Caco-2 (cell line): ENCODE data around the gene SYT12. TPM values are rescaled to one million over a fixed set of nuclear protein-coding genes. Genes with fewer than 3 reads are reported as not detected.
A peak's percentile ranks its signal among the peaks of the same experiment; 100 is the strongest.

ENCODE experiments used
- BruUV-seq: library from RNA; stranded (reverse); fragments of 400-500 nt; replicated peaks from 2 replicates; lab custom pipeline; 2021; lab: Mats Ljungman, UMichigan
- CTCF ChIA-PET: fragments of 300-600 bp; sonication (Branson Sonifier 250); formaldehyde crosslinking; loops from one replicate; lab custom pipeline; 2022; ENCODE audit warnings: antibody characterized with exemption; lab: Charles Lee
- POLR2A ChIA-PET: fragments of 300-600 bp; sonication (Branson Sonifier 250); formaldehyde crosslinking; loops from one replicate; lab custom pipeline; 2022; ENCODE audit warnings: antibody characterized with exemption; lab: Charles Lee
- DNase-seq, 2 experiments: peaks; one replicate each; pipeline versions ENCODE4 v3.0.0 to v3.0.0-alpha.2; 2020 to 2022
- H3K27me3 ChIP-seq: replicated peaks from 2 replicates; pipeline ENCODE4 v1.6.0; 2011; ENCODE audit warnings: low read length; ENCODE audit not compliant: control insufficient read depth, insufficient read depth
- H3K36me3 ChIP-seq: 2 replicates; pipeline ENCODE4 v1.5.1; 2011; ENCODE audit warnings: low read length; ENCODE audit not compliant: control insufficient read depth, insufficient read depth
- H3K4me1 ChIP-seq: fragments of 250-450 bp; sonication (Bioruptor Pico); 2 replicates; pipeline ENCODE4 v1.5.1; 2020; ENCODE audit warnings: mild to moderate bottlenecking
- H3K4me3 ChIP-seq: 2 replicates; pipeline ENCODE4 v1.5.1; 2011; ENCODE audit warnings: low read depth, mild to moderate bottlenecking, control low read depth, low read length
- H3K9me3 ChIP-seq: fragments of 250-450 bp; sonication (Bioruptor Pico); 2 replicates; pipeline ENCODE4 v1.5.1; 2020; ENCODE audit warnings: mild to moderate bottlenecking, moderate library complexity
- H3K27ac Mint-ChIP-seq: one replicate; pipeline ENCODE4 v1.8.0; 2022; ENCODE audit warnings: mixed read lengths; ENCODE audit not compliant: unreplicated experiment
- H3K27me3 Mint-ChIP-seq: one replicate; pipeline ENCODE4 v1.8.0; 2022; ENCODE audit warnings: mixed read lengths; ENCODE audit not compliant: insufficient read depth, unreplicated experiment
- H3K36me3 Mint-ChIP-seq: one replicate; pipeline ENCODE4 v1.8.0; 2022; ENCODE audit warnings: mild to moderate bottlenecking, mixed read lengths; ENCODE audit not compliant: insufficient read depth, unreplicated experiment
- H3K4me1 Mint-ChIP-seq: one replicate; pipeline ENCODE4 v1.8.0; 2022; ENCODE audit warnings: low read depth, mixed read lengths; ENCODE audit not compliant: unreplicated experiment
- H3K4me3 Mint-ChIP-seq: one replicate; pipeline ENCODE4 v1.8.0; 2022; ENCODE audit warnings: mild to moderate bottlenecking, moderate library complexity, mixed read lengths; ENCODE audit not compliant: unreplicated experiment
- H3K9me3 Mint-ChIP-seq: one replicate; pipeline ENCODE4 v1.8.0; 2022; ENCODE audit warnings: mixed read lengths; ENCODE audit not compliant: unreplicated experiment
- CTCF ChIP-seq, 2 experiments: fragments of 200-600 bp in 1 of 2; IDR thresholded peaks; 1 replicate in 1 of 2; 2 replicates in 1 of 2; pipeline versions ENCODE4 v1.5.1 to v1.8.0; 2011 to 2022; ENCODE audit warnings: antibody characterized with exemption in 1 of 2, control low read depth in 1 of 2, inconsistent platforms in 1 of 2, low read depth in 1 of 2, low read length in 1 of 2, mild to moderate bottlenecking in 1 of 2, moderate library complexity in 1 of 2; ENCODE audit not compliant: insufficient read depth in 1 of 2, severe bottlenecking in 1 of 2, unreplicated experiment in 1 of 2
- intact Hi-C: fragments of 100-400 bp; cut with micrococcal nuclease; formaldehyde crosslinking; loops from one replicate; pipeline ENCODE4 v1.10.0; 2022; ENCODE audit not compliant: unreplicated experiment
- total RNA-seq: library from RNA; stranded (reverse); gene quantifications from 2 replicates; pipeline ENCODE4 v1.2.3, GENCODE V29; 2022

Gene SYT12
- total RNA-seq, 1 experiment from 2014 or later = 0.82 TPM

- Histone ChIP-seq H3K4me1 (no peaks in the 10 kb centered on the region), H3K4me3 (no peak overlapping the region), H3K9me3 (no peaks in the 10 kb centered on the region), H3K27me3 (no peaks in the 10 kb centered on the region), H3K36me3 (no peaks in the 10 kb centered on the region)
- intact Hi-C loops = no loop called here
- H3K4me1 Mint-ChIP-seq = peaks cover 7% of the 10 kb centered on the region
- ChIA-PET POLR2A (no interaction called here), CTCF (no interaction called here)
- H3K27me3 Mint-ChIP-seq = no peaks in the 10 kb centered on the region
- DNase-seq = no peak
- BruUV-seq = no TSS peak
- H3K36me3 Mint-ChIP-seq = no peaks in the 10 kb centered on the region
- no peak overlapping the region for H3K27ac Mint-ChIP-seq
- H3K9me3 Mint-ChIP-seq = no peaks in the 10 kb centered on the region
- TF ChIP-seq CTCF (IDR thresholded peaks at IDR 0.05; ENCODE audit: insufficient read depth in 1 of 2, low read depth in 1 of 2, low read length in 1 of 2, severe bottlenecking in 1 of 2, unreplicated experiment in 1 of 2) = no peak
- no peak overlapping the region for H3K4me3 Mint-ChIP-seq
Measured at GRCh38 chr11:67066333-67066709, 43.4 kb downstream of the SYT12 start.

- Histone ChIP-seq H3K27me3 (no peaks in the 10 kb centered on the region), H3K4me3 (no peak overlapping the region), H3K9me3 (no peaks in the 10 kb centered on the region), H3K4me1 (no peaks in the 10 kb centered on the region), H3K36me3 (no peaks in the 10 kb centered on the region)
- ChIA-PET CTCF (interaction anchor here (1.0 to 2.3 kb wide), 2 partner anchors 9 to 18 kb away, joined by 3 to 12 read pairs; no protein-coding TSS in a partner anchor), POLR2A (no interaction called here)
- Mint-ChIP-seq H3K4me3 (no peak overlapping the region), H3K4me1 (no peaks in the 10 kb centered on the region), H3K27me3 (no peaks in the 10 kb centered on the region), H3K36me3 (peaks cover 1% of the 10 kb centered on the region), H3K27ac (no peak overlapping the region), H3K9me3 (no peaks in the 10 kb centered on the region)
- peak; percentile 48 to 56 for TF ChIP-seq CTCF (IDR thresholded peaks at IDR 0.05; ENCODE audit: insufficient read depth in 1 of 2, low read depth in 1 of 2, low read length in 1 of 2, severe bottlenecking in 1 of 2, unreplicated experiment in 1 of 2)
- intact Hi-C loops = loop anchor here (2.0 kb wide), 1 partner anchor 17 kb away; no protein-coding TSS in a partner anchor
- peak in 1 of 2 experiments; percentile 69 for DNase-seq
- no TSS peak for BruUV-seq
Measured at GRCh38 chr11:67071420-67072284, 48.7 kb downstream of the SYT12 start.

GRCh38 chr11:67072295-67072694 is 49.4 kb downstream of the SYT12 start:
- no TSS peak for BruUV-seq
- Histone ChIP-seq H3K9me3 (no peaks in the 10 kb centered on the region), H3K4me3 (no peak overlapping the region), H3K27me3 (no peaks in the 10 kb centered on the region), H3K36me3 (no peaks in the 10 kb centered on the region), H3K4me1 (peaks cover 4% of the 10 kb centered on the region)
- H3K27me3 Mint-ChIP-seq = no peaks in the 10 kb centered on the region
- no peak overlapping the region for H3K27ac Mint-ChIP-seq
- peaks cover 3% of the 10 kb centered on the region for H3K4me1 Mint-ChIP-seq
- peaks cover 8% of the 10 kb centered on the region for H3K36me3 Mint-ChIP-seq
- no peaks in the 10 kb centered on the region for H3K9me3 Mint-ChIP-seq
- intact Hi-C loops = no loop called here
- no peak for DNase-seq
- TF ChIP-seq CTCF (IDR thresholded peaks at IDR 0.05; ENCODE audit: insufficient read depth in 1 of 2, low read depth in 1 of 2, low read length in 1 of 2, severe bottlenecking in 1 of 2, unreplicated experiment in 1 of 2) = no peak
- CTCF ChIA-PET = interaction anchor here (1.0 to 2.3 kb wide), 2 partner anchors 9 to 18 kb away, joined by 3 to 12 read pairs; no protein-coding TSS in a partner anchor
- POLR2A ChIA-PET = no interaction called here
- H3K4me3 Mint-ChIP-seq = no peak overlapping the region
